ENCODE results near the gene MEI1.
"Not testable (repeated sequence)": the region's sequence is repeated elsewhere in the genome, so short reads cannot be mapped to it uniquely, and the experiment has no call there.

Gene MEI1, protein sequence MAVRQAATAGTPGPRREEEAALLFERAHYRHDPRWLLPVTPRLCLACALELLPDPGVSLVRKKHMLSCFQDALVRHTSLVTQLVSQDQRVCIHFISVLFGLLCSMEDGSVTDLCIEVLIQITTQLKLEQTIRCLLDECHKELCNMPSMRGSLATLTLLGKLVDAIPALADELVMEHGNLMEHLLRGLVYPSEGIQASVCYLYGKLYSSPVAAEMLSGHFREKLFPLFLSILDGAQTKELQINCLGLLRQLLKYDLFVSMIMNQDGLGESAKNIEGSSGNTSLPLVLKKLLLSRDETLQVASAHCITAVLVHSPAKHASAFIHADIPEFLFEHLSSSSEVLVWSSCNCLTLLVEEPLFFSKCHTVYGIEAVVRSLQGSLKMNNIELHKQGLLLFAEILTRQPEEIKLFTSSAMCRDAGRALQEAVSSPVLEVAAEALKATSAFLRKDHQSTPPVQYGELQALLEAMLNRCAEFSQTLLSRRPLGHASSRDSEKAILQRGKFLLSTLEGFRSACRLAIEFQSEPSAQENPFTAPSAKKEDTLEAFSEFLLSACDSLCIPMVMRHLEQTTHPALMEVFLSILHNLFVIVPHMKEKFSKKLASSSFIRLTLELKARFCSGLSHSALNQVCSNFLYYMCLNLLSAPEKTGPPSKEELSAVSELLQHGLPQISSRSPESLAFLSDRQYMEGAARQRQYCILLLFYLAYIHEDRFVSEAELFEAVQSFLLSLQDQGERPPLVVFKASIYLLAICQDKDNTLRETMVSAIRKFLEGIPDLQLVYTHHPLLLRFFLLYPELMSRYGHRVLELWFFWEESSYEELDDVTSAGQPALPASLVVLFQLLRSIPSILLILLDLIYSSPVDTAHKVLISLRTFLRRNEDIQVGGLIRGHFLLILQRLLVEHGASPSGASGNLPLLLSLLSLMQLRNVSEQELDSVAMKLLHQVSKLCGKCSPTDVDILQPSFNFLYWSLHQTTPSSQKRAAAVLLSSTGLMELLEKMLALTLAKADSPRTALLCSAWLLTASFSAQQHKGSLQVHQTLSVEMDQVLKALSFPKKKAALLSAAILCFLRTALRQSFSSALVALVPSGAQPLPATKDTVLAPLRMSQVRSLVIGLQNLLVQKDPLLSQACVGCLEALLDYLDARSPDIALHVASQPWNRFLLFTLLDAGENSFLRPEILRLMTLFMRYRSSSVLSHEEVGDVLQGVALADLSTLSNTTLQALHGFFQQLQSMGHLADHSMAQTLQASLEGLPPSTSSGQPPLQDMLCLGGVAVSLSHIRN

DNA sequence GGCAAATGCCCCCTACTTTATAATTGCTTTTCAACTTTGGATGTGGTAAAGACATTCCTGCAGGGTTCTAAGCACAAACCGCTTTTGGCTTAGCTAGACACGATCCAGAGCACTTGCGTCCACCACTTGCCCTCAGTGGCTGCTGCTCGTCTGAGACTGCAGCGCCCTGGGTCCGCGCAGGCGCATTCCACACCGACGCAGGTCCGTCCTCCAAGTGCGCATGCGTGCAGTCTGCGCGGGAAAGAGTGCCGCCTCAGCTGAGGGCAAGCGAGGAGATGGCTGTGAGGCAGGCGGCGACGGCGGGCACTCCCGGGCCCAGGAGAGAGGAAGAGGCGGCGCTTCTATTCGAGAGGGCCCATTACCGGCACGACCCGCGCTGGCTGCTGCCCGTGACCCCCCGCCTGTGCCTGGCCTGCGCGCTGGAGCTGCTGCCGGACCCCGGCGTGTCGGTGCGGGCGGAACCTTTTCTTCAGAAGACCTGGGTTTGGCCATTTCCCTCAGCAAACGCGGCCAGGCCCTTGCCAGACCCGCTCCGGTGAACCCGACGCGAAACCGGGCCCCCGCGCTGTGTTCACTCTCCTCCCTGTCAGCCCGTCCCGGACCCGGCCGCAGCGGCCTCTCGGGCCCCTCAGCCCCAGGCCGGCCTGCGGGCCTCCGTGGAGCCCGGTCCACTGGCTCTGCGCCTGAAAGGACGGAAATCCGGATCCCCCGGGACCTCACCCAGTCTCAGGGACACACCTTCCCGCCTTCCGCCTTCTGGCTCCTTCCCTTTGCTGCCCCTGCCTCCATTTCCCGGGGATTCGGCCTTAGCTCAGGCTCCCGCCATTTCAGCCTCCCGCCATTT, at the start of gene MEI1:
TSS of gene MEI1 (plus strand) at position 240 of the 844 bp plus-strand sequence. CDS start at position 276, 36 bp downstream.
- peak; percentile 86 for DNase-seq (ENCODE audit: low read depth)

DNA sequence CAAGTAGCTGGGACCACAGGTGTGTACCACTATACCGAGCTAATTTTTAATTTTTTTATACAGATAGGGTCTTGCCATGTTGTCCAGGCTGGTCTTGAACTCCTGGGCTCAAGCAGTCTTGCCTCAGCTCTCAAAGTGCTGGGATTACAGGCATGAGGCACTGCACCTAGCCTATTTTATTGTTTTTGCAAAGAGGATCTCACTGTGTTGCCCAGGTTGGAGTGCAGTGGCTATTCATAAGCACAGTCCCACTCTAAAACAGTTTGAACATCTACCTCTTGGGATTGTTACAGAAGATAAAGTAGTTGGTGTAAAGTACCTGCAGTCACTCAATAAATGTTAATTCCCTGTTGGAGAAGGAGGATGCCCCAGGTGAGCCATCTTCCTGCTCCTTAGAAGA, 49.1 kb upstream of the MEI1 start:
- no peak for DNase-seq (ENCODE audit: low read depth)

DNA sequence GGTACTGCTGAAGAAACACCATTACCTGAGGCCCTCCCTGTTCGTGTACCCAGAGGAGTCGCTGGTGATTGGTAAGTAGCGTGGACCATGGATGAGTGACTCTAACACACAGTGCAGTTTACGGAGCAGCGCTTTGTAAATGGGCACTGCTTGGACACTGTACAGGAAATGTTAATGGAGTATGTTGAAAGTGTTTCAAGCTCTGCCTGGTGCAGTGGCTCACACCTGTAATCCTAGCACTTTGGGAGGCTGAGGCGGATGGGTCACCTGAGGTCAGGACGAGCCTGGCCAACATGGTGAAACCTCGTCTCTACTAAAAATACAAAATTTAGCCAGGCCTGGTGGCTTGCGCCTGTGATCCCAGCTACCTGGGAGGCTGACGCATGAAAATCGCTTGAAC, 48.5 kb upstream of the MEI1 start:
- DNase-seq (ENCODE audit: low read depth) = no peak

DNA sequence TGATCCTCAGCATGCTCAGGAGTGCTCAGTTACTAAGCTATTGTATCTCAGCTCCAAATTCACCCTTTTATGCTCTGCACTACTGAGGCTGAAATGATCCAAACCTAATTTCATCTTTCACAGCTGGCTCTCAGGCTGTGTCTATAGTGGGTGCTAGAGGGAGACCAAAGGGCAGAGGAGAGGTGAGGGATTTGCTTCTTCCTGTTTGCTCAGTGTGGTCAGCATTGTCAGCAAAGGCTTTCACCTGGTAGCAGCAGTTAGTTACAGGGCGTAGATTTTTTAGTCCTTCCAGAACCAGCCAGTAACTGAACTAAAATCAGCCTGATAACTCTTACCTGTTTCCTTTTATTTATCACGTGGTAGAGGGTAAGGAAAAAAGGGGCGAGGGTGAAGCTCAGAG, 45.0 kb upstream of the MEI1 start:
- DNase-seq (ENCODE audit: low read depth) = no peak

DNA sequence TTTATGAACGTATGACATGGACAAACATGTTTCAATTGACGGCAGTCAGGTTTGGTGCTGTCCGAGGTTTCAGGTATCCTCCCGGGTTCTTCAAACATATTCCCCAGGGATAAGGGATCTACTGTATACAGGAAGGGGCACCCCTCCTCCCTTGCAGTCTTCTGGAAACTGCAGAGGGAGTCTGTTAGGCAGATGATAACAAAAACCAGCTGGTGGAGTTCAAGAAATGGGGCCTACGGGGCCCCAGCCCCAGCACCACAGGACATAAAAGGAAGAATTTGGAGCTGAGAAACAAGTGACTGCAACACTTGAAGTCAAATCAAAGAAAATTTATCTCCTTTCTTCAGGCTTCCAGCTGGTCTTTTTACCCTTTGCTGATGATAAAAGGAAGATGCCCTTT, 42.7 kb upstream of the MEI1 start:
- DNase-seq (ENCODE audit: low read depth) = no peak

DNA sequence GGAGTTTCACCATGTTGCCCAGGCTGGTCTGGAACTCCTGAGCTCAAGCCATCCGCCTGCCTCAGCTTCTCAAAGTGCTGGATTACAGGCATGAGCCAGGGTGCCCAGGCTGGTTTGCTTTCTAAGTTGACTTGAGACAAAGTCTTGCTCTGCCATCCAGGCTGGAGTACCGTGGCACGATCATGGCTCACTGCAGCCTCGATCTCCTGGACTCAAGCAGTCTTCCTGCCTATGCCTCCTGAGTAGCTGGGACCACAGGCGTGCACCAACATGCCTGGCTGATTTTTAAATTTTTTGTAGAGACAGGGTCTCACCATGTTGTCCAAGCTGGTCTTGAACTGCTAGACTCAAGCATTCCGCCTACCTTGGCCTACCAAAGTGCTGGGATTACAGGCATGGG, 41.6 kb upstream of the MEI1 start:
- DNase-seq (ENCODE audit: low read depth) = no peak

DNA sequence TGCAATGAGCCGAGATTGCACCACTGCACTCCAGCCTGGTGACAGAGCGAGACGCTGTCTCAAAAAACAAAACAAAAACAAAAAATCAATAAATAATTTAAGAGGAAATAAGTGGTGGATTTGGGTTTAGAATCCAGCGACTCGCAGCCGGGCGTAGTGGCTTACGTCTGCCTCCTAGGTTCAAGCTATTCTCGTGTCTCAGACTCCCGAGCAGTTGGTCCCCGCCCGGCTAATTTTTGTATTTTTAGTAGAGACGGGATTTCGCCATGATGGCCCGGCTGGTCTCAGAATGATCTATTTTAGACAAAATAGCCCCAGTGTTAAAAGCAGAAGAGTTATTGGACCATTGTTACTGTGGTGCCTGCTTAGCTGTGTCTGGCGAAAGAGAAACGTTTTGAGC, 40.4 kb upstream of the MEI1 start:
- no peak for DNase-seq (ENCODE audit: low read depth)

DNA sequence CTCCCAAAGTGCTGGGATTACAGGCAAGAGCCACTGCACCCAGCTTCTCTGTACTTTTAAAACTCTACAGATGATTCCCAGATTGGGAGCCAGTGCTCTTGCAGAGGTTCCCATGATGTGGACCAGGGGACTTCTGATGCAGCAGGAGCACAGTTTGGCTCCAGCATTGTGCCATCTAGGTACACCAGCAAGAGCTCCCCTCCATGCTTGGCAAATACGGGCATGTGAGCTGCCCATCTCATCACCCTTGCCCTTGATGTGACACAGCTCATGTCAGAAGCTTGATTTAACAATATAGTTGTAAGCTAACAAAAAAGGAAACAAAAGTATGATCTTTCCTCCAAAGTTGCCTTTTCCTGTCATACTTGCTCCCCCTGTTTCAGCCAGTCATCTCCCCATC, 39.4 kb upstream of the MEI1 start:
- DNase-seq (ENCODE audit: low read depth) = no peak

DNA sequence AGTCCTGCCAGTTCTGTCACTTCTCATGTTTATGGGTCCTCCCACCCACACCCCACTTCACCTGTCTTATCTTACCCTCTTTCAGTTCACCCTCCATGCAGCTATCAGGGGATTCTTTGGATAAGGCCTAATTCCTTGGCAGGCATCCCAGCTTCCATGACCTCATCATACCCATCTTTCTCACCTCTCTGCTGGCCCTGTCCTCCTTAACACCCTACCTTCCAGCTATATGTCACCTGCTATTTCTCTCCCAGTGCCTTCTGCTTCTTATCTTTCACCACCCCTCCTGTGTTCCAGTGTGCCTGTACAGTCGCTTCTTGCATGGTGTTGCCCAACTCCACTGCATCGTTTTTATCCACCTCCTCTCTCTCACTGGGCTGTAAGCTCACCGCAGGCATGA, 38.9 kb upstream of the MEI1 start:
- no peak for DNase-seq (ENCODE audit: low read depth)

DNA sequence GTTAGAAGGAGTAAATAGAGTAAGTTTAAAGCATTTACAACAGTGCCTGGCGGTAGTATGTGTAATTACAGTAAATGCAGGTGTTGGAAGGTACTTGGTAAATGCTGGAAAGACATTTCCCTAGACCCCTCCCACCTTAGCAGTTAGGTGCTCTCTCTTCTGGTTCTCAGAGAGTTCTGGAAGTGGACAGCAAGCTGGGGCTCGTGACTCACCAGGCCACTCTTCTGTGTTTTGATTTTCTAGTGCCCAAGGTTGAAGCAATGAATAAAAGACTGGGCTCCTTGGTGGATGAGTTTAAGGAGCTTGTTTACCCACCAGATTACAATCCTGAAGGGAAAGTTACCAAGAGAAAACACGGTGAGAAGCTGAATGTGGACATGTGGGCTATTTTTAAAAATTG, 38.2 kb upstream of the MEI1 start:
- DNase-seq (ENCODE audit: low read depth) = no peak

DNA sequence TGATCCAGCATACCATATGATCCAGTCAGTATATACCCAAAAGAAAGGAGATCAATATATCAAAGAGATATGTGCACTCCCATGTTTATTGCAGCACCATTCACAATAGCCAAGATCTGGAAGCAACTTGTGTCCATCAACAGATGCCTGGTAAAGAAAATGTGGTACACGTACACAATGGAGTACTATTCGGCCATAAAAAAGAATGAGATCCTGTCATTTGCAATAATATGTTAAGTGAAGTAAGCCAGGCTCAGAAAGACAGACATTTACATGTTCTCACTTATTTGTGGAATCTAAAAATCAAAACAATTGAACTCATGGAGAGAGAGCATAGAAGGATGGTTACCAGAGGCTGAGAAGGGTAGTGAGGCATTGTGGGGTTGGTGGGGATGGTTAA, 37.6 kb upstream of the MEI1 start:
- no peak for DNase-seq (ENCODE audit: low read depth)

DNA sequence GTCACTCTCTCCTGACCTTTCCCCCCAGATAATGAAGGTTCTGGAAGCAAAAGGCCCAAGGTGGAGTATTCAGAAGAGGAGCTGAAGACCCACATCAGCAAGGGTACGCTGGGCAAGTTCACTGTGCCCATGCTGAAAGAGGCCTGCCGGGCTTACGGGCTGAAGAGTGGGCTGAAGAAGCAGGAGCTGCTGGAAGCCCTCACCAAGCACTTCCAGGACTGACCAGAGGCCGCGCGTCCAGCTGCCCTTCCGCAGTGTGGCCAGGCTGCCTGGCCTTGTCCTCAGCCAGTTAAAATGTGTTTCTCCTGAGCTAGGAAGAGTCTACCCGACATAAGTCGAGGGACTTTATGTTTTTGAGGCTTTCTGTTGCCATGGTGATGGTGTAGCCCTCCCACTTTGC, 35.7 kb upstream of the MEI1 start:
- DNase-seq (ENCODE audit: low read depth) = not testable (repeated sequence)

DNA sequence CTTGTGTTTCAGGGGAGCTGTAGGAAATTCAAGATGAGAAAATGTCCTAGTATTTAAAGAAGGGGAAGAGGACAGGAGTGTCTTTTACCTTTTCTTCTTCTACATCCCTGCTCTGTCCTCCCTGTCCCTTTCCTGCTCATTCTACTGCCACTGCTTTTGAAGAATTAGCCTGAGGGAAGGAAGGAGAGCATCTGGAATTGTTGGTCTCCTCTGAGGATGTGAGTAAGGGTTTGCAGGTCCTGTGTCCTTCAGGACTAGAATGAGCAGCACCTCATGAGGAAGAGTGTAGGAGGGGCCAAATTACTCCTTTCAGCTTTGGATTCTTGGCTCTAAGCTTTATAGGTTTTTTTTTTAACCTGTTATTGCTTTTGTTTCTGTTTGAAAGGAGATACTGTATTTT, 34.8 kb upstream of the MEI1 start:
- no peak for DNase-seq (ENCODE audit: low read depth)

DNA sequence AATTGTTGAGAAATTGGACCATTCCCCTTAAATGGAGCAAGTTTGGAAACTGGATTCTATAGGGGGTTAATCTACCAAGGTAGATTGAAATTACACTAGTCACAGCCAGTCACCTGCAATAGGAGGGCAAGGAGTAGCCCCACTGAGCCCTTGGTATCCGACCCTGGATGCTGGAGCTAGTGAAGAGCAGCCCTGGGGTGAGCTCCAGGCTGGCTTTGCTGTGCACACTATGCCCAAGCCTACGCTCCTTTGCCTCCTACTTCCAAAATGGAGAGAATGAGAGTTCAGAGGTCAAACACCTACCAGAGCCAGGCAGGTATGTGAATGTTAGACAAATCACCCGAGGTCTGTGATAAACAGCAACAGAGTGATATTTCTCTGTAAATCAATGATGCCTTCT, 34.4 kb upstream of the MEI1 start:
- DNase-seq (ENCODE audit: low read depth) = no peak

DNA sequence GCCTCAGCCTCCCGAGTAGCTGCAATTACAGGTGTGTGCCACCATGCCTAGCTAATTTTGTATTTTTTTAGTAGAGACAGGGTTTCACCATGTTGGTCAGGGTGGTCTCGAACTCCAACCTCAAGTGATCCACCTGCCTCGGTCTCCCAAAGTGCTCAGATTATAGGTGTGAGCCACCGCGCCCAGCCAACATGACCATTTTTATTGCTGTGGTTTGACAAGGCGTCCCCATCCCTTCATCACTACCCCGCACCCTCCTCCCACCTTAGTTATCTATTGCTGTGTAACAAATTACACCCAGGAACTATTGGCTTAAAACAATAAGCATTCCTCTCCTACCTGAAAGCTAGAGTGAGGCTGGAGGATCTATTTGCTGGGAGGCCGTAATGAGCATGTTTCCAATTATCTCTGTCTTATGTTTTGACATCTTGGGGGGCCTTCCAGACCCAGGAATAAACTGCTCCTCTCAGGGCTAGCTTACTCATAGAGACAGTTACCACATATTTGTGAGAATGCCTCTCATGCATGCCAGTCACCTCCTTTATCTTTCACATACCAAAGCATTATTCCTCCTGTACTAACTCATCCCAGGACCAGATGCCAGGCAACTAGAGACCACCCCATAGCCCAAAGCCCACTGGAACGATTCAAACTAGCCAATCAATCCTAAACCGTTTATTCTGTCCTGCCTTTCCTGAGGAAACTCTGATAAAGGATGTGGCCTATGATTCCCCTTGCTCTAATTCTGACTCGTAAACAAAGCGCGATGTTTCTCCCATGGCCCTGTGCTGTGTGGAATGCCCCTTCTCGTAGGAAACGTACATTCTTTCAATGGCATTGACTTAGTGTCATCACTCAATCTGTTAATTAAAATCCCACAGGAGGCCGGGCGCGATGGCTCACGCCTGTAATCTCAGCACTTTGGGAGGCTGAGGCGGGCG, 30.1 kb upstream of the MEI1 start:
- DNase-seq (ENCODE audit: low read depth) = no peak

DNA sequence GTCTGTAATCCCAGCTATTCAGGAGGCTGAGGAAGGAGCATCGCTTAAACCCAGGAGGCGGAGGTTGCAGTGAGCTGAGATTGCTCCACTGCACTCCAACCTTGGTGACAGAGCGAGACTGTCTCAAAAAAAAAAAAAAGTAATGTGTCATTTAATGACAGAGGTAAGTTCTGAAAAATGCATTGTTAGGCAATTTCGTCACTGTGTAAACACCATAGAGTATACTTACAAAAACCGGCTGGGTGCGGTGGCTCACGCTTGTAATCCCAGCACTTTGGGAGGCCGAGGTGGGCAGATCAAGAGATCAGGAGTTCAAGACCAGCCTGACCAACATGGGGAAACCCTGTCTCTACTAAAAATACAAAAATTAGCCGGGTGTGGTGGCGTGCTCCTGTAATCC, 27.2 kb upstream of the MEI1 start:
- DNase-seq (ENCODE audit: low read depth) = not testable (repeated sequence)

DNA sequence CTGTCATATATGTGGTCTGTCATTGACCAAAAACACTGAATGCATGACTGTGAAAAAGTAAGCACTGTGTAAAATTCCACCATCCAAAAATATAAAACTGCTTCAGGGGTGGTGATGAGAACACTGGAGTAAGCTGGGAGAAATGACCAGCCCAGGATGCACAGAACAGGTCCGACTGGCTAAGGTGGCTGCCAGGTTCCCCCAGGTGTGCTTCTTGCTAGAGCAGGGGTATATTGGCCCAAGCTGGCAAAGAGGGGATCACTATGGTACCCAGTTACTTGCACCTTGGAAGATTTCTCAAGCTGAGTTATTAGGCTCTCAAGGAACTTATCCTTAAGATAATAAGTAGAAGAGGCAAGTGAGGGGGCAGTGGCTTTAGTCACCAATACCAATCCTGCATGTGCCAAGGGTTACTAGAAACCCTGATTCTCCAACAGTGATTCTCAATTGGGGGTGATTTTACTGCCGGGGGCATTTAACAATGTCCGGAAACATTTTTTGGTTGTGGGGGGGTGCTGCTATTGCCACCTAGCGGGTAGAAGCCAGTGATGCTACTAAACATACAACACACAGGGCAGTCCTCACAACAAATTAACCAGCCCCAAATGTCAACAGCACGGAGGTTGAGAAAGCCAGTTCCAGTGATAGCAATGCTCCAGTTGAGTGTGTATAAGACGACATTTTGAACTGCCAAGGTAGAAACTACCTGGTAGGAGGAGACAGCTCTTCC, 26.4 kb upstream of the MEI1 start:
- no peak for DNase-seq (ENCODE audit: low read depth)

DNA sequence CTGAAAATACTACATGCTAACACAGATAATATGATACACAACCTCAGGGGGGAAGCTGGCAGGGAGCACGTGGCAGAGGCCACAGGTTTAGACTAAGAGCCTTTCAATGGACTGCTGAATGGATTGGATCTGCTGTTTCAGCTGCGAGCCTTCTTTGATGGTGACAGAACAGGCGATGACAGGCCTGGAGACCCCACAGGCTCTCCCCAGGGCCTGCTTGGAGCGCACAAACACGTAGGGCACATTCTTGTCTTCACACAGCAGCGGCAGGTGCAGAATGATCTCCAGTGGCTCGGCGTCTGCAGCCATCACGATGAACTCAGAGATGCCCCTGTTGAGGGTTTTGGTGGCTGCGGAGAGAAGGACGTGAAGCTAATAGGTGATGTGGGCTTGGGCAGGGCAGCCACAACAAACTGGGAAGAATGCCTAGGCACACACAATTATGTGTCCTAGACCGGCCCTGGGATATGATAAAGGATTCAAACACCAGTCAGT, 24.4 kb upstream of the MEI1 start:
- DNase-seq (ENCODE audit: low read depth) = no peak

DNA sequence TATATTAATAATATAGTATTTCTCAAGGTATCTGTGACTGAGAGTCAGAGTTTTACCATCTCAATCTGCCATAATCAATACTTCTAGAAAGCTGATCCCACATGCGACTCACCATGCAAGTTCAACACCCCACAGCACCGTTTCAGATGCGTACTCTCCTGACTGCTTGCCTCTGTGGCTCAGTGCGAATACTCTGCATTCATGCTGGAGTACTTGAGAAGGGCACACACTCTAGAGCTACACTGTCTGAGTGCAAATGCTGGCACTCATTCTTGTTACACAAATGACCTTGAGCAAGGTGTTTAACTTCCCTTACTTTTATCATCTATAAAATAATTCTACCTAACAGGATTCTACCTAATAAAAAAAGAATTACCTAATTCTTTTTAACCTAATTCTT, 23.2 kb upstream of the MEI1 start:
- DNase-seq (ENCODE audit: low read depth) = no peak

DNA sequence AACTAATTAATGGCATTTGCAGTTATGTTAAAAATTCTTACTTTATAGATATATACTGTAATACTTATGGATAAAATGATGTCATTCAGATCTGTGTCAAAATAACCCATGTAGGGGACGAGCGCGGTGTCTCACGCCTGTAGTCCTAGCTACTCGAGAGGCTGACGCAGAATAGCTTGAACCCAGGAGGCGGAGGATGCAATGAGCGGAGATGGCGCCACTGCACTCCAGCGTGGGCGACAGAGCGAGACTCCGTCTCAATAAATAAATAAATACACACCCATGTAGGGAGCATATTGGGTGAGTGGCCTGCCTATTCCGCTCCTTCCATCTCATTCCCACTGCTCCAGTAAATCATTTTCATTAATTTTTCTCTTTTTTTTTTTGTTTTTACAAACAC, 17.7 kb upstream of the MEI1 start:
- no peak for DNase-seq (ENCODE audit: low read depth)
